Measurements from ENCODE around the gene TSEN2. TPM values are rescaled to one million over a fixed set of nuclear protein-coding genes. Genes with fewer than 3 reads are reported as not detected.

TSEN2 gene
- total RNA-seq, 3 donors from 2014 or later (not counting 1 experiment from before 2014, with no cell fraction given) = 4.1 to 11.4 (median 5.7) TPM

- no peak overlapping the region for H3K27ac Mint-ChIP-seq
- Histone ChIP-seq H3K9me3 (ENCODE audit: control insufficient read depth, insufficient read depth, low read length) (no peaks in the 10 kb centered on the region), H3K4me3 (ENCODE audit: low read length) (no peak overlapping the region), H3K4me1 (ENCODE audit: control insufficient read depth, insufficient read depth, low read length) (no peaks in the 10 kb centered on the region), H3K27me3 (ENCODE audit: control insufficient read depth, insufficient read depth, low read length) (no peaks in the 10 kb centered on the region), H3K27ac (ENCODE audit: low read length) (no peak overlapping the region), H3K36me3 (ENCODE audit: control insufficient read depth, insufficient read depth, low read length) (no peaks in the 10 kb centered on the region)
- no peaks in the 10 kb centered on the region for H3K36me3 Mint-ChIP-seq
- intact Hi-C loops (cut with micrococcal nuclease) = no loop called here
- H3K9me3 Mint-ChIP-seq = no peaks in the 10 kb centered on the region
- WGBS (ENCODE audit: insufficient coverage) = 78% methylated on average over 22 of the region's 24 CpGs
- ATAC-seq (no peak), DNase-seq (no peak)
- H3K4me3 Mint-ChIP-seq = no peak overlapping the region
- no peaks in the 10 kb centered on the region for H3K4me1 Mint-ChIP-seq
- H3K27me3 Mint-ChIP-seq (ENCODE audit: low read depth in 2 of 2) = peaks cover 0 to 6% of the 10 kb centered on the region in 2 donors
- TF ChIP-seq, protein P1, sequence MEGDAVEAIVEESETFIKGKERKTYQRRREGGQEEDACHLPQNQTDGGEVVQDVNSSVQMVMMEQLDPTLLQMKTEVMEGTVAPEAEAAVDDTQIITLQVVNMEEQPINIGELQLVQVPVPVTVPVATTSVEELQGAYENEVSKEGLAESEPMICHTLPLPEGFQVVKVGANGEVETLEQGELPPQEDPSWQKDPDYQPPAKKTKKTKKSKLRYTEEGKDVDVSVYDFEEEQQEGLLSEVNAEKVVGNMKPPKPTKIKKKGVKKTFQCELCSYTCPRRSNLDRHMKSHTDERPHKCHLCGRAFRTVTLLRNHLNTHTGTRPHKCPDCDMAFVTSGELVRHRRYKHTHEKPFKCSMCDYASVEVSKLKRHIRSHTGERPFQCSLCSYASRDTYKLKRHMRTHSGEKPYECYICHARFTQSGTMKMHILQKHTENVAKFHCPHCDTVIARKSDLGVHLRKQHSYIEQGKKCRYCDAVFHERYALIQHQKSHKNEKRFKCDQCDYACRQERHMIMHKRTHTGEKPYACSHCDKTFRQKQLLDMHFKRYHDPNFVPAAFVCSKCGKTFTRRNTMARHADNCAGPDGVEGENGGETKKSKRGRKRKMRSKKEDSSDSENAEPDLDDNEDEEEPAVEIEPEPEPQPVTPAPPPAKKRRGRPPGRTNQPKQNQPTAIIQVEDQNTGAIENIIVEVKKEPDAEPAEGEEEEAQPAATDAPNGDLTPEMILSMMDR (IDR thresholded peaks at IDR 0.05) = no peak
Observed at GRCh38 chr3:12444582-12445471, 39.5 kb upstream of the TSEN2 start.

DNA sequence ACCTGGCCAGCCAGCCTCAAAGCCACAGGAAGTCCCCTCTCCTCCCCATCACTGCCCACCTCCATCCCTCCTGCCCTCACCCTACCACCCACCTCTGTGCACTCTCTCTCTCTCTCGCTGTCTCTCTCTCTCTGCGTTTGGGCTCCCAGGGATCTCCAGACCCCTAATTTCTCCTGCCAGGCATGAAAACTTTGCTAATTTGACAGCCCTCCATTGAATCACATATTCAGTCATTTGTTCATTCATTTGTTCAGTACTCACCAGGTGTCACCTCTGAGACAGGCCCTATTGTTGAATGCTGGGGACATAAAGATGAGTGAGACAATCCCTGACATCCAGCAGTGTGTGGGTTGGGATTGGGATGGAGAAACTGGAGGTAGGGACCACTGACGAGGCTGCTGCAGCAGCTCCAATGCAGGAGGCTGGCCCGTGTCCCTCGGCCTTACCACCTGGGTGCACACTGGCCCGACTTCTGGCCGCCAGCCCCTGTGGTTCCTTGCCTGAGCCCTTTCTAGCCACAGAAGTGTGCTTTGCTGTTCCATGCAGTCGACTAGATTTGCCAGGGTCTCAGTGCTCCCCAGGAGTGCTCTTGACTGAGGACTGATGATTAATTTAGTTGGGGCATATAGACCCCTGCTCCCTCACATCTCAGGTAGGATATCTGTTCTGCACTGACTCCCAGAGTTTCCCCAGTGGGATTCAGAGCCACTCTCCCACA is 38.6 kb upstream of the TSEN2 start:
- WGBS (ENCODE audit: insufficient coverage) = 89% methylated on average over 8 of the region's 8 CpGs

GRCh38 chr3:12446298-12446697 is 38.0 kb upstream of the TSEN2 start:
- TF ChIP-seq, protein P1 (IDR thresholded peaks at IDR 0.05) = no peak
- Histone ChIP-seq H3K9me3 (ENCODE audit: control insufficient read depth, insufficient read depth, low read length) (no peaks in the 10 kb centered on the region), H3K36me3 (ENCODE audit: control insufficient read depth, insufficient read depth, low read length) (no peaks in the 10 kb centered on the region), H3K4me1 (ENCODE audit: control insufficient read depth, insufficient read depth, low read length) (no peaks in the 10 kb centered on the region), H3K27ac (ENCODE audit: low read length) (no peak overlapping the region), H3K27me3 (ENCODE audit: control insufficient read depth, insufficient read depth, low read length) (no peaks in the 10 kb centered on the region), H3K4me3 (ENCODE audit: low read length) (no peak overlapping the region)
- intact Hi-C loops (cut with micrococcal nuclease) = no loop called here
- H3K4me1 Mint-ChIP-seq = no peaks in the 10 kb centered on the region
- H3K4me3 Mint-ChIP-seq = no peak overlapping the region
- no peaks in the 10 kb centered on the region for H3K9me3 Mint-ChIP-seq
- ATAC-seq (no peak), DNase-seq (no peak)
- peaks cover 0 to 6% of the 10 kb centered on the region in 2 donors for H3K27me3 Mint-ChIP-seq (ENCODE audit: low read depth in 2 of 2)
- no peaks in the 10 kb centered on the region for H3K36me3 Mint-ChIP-seq
- whole genome bisulfite sequencing (ENCODE audit: insufficient coverage) = 94% methylated on average over 6 of the region's 7 CpGs
- H3K27ac Mint-ChIP-seq = no peak overlapping the region

More for the DNA sequence above, 38.6 kb upstream of the TSEN2 start:
- H3K27ac Mint-ChIP-seq = no peak overlapping the region
- Histone ChIP-seq H3K36me3 (ENCODE audit: control insufficient read depth, insufficient read depth, low read length) (no peaks in the 10 kb centered on the region), H3K27me3 (ENCODE audit: control insufficient read depth, insufficient read depth, low read length) (no peaks in the 10 kb centered on the region), H3K4me3 (ENCODE audit: low read length) (no peak overlapping the region), H3K27ac (ENCODE audit: low read length) (no peak overlapping the region), H3K4me1 (ENCODE audit: control insufficient read depth, insufficient read depth, low read length) (no peaks in the 10 kb centered on the region), H3K9me3 (ENCODE audit: control insufficient read depth, insufficient read depth, low read length) (no peaks in the 10 kb centered on the region)
- H3K4me1 Mint-ChIP-seq = no peaks in the 10 kb centered on the region
- peaks cover 0 to 6% of the 10 kb centered on the region in 2 donors for H3K27me3 Mint-ChIP-seq (ENCODE audit: low read depth in 2 of 2)
- intact Hi-C loops (cut with micrococcal nuclease) = no loop called here
- DNase-seq (no peak), ATAC-seq (no peak)
- no peak overlapping the region for H3K4me3 Mint-ChIP-seq
- TF ChIP-seq, protein P1 (IDR thresholded peaks at IDR 0.05) = no peak
- no peaks in the 10 kb centered on the region for H3K9me3 Mint-ChIP-seq
- no peaks in the 10 kb centered on the region for H3K36me3 Mint-ChIP-seq

Measured in natural killer cell (primary cell).